ENCODE data around the gene SH3GL1. TPM values are rescaled to one million over a fixed set of nuclear protein-coding genes. Genes with fewer than 3 reads are reported as not detected.

The SH3GL1 gene
- total RNA-seq, 1 experiment from 2014 or later = 59.8 TPM

DNA sequence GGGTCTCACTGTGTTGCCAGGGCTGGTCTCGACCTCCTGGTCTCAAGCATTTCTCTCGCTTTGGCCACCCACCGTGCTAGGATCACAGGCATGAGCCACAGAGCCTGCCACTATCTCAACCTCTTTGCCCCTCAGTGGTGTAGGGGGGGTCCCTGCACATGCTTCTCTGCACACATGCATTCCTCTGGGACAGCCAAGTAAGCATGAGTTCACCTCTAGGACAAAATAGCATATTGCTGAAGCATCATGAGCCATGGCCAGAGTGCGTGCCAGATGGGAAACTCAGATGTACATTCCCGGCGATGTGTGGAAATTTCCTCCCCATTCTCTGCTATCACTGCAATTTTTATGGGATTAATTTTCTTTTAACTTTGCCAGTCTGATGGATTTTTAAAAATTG lies 25.2 kb upstream of the SH3GL1 start:
- Histone ChIP-seq H3K27me3 (ENCODE audit: low read length) (no peaks in the 10 kb centered on the region), H3K36me3 (ENCODE audit: low read depth, low read length) (peaks cover 4% of the 10 kb centered on the region; the same call in 1 of the 2 replicates), H3K9me3 (ENCODE audit: low read length) (no peaks in the 10 kb centered on the region), H3K9me2 (replicated peaks; ENCODE audit: low read length) (no peaks in the 10 kb centered on the region), H2AFZ (ENCODE audit: low read length) (no peak overlapping the region), H4K20me1 (ENCODE audit: low read length) (no peaks in the 10 kb centered on the region), H3F3A (ENCODE audit: low read length, unreplicated experiment) (no peaks in the 10 kb centered on the region), H3K9ac (ENCODE audit: low read length) (no peak overlapping the region), H3K4me2 (ENCODE audit: low read length) (no peak overlapping the region), H3K79me2 (ENCODE audit: low read length) (no peaks in the 10 kb centered on the region), H3K27ac (ENCODE audit: low read length) (no peak overlapping the region), H3K4me1 (ENCODE audit: insufficient read depth, low read length) (no peaks in the 10 kb centered on the region), H3K4me3 (ENCODE audit: low read length) (no peak overlapping the region)
- no peak for DNase-seq
- no peak for TF ChIP-seq EZH2 (IDR thresholded peaks at IDR 0.05; ENCODE audit: low read length, unreplicated experiment)
- TF ChIP-seq, protein P1, sequence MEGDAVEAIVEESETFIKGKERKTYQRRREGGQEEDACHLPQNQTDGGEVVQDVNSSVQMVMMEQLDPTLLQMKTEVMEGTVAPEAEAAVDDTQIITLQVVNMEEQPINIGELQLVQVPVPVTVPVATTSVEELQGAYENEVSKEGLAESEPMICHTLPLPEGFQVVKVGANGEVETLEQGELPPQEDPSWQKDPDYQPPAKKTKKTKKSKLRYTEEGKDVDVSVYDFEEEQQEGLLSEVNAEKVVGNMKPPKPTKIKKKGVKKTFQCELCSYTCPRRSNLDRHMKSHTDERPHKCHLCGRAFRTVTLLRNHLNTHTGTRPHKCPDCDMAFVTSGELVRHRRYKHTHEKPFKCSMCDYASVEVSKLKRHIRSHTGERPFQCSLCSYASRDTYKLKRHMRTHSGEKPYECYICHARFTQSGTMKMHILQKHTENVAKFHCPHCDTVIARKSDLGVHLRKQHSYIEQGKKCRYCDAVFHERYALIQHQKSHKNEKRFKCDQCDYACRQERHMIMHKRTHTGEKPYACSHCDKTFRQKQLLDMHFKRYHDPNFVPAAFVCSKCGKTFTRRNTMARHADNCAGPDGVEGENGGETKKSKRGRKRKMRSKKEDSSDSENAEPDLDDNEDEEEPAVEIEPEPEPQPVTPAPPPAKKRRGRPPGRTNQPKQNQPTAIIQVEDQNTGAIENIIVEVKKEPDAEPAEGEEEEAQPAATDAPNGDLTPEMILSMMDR (conservative IDR thresholded peaks at IDR 0.05; ENCODE audit: low read depth, low read length) = no peak
- no peak for TF ChIP-seq EZH2phosphoT487 (IDR thresholded peaks at IDR 0.05; ENCODE audit: borderline replicate concordance, low read length)
- CTCF ChIA-PET = no interaction called here
- BruUV-seq (replicated peaks) = no TSS peak
- intact Hi-C loops (cut with micrococcal nuclease) = no loop called here
- no peak for ATAC-seq
- POLR2A ChIA-PET (ENCODE audit: unreplicated experiment) = no interaction called here

DNA sequence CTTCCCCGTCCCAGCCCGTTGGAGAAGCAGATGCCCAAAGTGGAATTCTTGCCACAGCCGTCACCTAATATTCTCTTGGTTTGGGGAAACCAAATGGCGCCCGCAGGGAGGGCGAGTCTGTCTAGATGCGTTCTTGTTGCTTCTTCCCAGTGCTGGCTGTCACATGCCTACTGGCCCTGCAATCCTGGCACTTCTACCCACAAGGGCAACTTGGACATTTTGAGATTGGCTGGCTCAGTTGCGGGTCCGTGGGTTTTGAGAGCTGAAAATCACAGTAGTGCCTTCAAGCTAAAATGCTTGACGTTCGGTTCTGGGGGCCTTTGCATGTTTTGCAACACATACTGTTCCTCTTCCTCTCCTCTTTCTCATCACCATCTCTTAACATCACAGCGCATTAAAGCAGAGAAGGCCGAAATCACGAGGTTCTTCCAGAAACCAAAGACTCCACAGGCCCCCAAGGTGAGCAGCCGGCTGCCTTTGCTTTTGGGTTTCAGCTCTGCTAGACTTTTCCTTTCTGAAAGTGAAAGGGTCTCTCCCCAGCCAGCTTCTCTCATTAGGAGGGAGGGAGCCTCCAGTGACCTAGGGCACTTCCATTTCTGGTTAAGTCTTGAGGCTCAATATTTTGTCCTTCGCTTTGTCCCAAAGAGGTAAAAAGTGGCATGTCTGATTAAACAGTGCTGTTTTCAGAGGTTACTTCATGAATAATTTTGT lies 23.2 kb upstream of the SH3GL1 start:
- intact Hi-C loops (cut with micrococcal nuclease) = no loop called here
- Histone ChIP-seq H3K79me2 (ENCODE audit: low read length) (no peaks in the 10 kb centered on the region), H3K27ac (ENCODE audit: low read length) (no peak overlapping the region), H3K9ac (ENCODE audit: low read length) (no peak overlapping the region), H3K36me3 (ENCODE audit: low read depth, low read length) (no peaks in the 10 kb centered on the region; the same call in 1 of the 2 replicates), H3K4me1 (ENCODE audit: insufficient read depth, low read length) (no peaks in the 10 kb centered on the region), H2AFZ (ENCODE audit: low read length) (no peak overlapping the region), H3K4me2 (ENCODE audit: low read length) (no peak overlapping the region), H3K9me3 (ENCODE audit: low read length) (no peaks in the 10 kb centered on the region), H3K9me2 (replicated peaks; ENCODE audit: low read length) (no peaks in the 10 kb centered on the region), H3K27me3 (ENCODE audit: low read length) (no peaks in the 10 kb centered on the region), H3K4me3 (ENCODE audit: low read length) (no peak overlapping the region), H3F3A (ENCODE audit: low read length, unreplicated experiment) (no peaks in the 10 kb centered on the region), H4K20me1 (ENCODE audit: low read length) (no peaks in the 10 kb centered on the region)
- DNase-seq (no peak), ATAC-seq (no peak)
- no TSS peak for BruUV-seq (replicated peaks)
- TF ChIP-seq EZH2 (IDR thresholded peaks at IDR 0.05; ENCODE audit: low read length, unreplicated experiment) (no peak), EZH2phosphoT487 (IDR thresholded peaks at IDR 0.05; ENCODE audit: borderline replicate concordance, low read length) (no peak)
- TF ChIP-seq, protein P1 (conservative IDR thresholded peaks at IDR 0.05; ENCODE audit: low read depth, low read length) = no peak
- ChIA-PET POLR2A (ENCODE audit: unreplicated experiment) (no interaction called here), CTCF (no interaction called here)

DNA sequence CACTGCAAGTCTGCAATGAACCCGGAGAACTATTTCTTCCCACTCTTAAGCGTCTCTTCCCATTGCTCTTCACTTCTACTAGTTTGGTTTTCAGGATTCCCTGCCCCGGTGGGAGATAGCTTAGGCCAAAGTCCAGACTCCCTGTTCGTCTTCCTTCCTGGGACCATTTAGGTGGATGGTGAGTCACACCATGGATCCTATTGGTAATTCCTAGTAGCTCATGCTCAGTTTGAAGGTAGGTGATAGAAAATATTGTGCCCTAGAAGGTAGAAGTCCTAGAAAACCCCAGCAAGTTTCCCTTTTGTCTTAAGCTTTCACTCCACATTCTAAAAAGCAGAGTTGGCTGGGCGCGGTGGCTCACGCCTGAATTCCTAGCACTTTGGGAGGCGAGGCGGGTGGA lies 15.9 kb upstream of the SH3GL1 start:
- POLR2A ChIA-PET (ENCODE audit: unreplicated experiment) = no interaction called here
- no peak overlapping the region for H3K4me3 ChIP-seq (ENCODE audit: low read length)
- H3K9ac ChIP-seq (ENCODE audit: low read length) = no peak overlapping the region
- no peak overlapping the region for H3K27ac ChIP-seq (ENCODE audit: low read length)
- H3K9me2 ChIP-seq (replicated peaks; ENCODE audit: low read length) = no peaks in the 10 kb centered on the region
- ATAC-seq (no peak), DNase-seq (no peak)
- intact Hi-C loops (cut with micrococcal nuclease) = no loop called here
- H4K20me1 ChIP-seq (ENCODE audit: low read length) = 0 out of 2 replicates have a peak, but pooled peaks cover 10% of the 10 kb centered on the region
- H3K36me3 ChIP-seq (ENCODE audit: low read depth, low read length) = peaks cover 12% of the 10 kb centered on the region; the same call in 1 of the 2 replicates
- H3K79me2 ChIP-seq (ENCODE audit: low read length) = peaks cover 43% of the 10 kb centered on the region
- H3F3A ChIP-seq (ENCODE audit: low read length, unreplicated experiment) = no peaks in the 10 kb centered on the region
- TF ChIP-seq, protein P1 (conservative IDR thresholded peaks at IDR 0.05; ENCODE audit: low read depth, low read length) = no peak
- no peak for TF ChIP-seq EZH2phosphoT487 (IDR thresholded peaks at IDR 0.05; ENCODE audit: borderline replicate concordance, low read length)
- no peak for TF ChIP-seq EZH2 (IDR thresholded peaks at IDR 0.05; ENCODE audit: low read length, unreplicated experiment)
- CTCF ChIA-PET = no interaction called here
- H3K27me3 ChIP-seq (ENCODE audit: low read length) = no peaks in the 10 kb centered on the region
- no TSS peak for BruUV-seq (replicated peaks)
- no peaks in the 10 kb centered on the region for H3K9me3 ChIP-seq (ENCODE audit: low read length)
- peaks cover 5% of the 10 kb centered on the region; the same call in 1 of the 2 replicates for H3K4me1 ChIP-seq (ENCODE audit: insufficient read depth, low read length)
- no peak overlapping the region for H2AFZ ChIP-seq (ENCODE audit: low read length)
- H3K4me2 ChIP-seq (ENCODE audit: low read length) = no peak overlapping the region
